Stimulated activated CD8-positive, alpha-beta memory T cell treated with anti-CD3 and anti-CD28 coated beads, Interleukin-4, amount 100 ng/mL, for 4 hours (primary cell): Measurements from ENCODE around the gene MPC2.

Source experiments
- DNase-seq, 2 donors: peaks; one replicate each; pipeline ENCODE4 v3.0.0-alpha.2; 2020; ENCODE audit warnings: low read depth in 2 of 2, low spot score in 1 of 2

Gene MPC2

GRCh38 chr1:167936930-167937708, at the start of gene MPC2:
Gene MPC2 (minus strand): TSS chr1:167937072. CDS start chr1:167935841, 1,231 bp downstream.
- peak; percentile 17 to 36 for DNase-seq

GRCh38 chr1:167984886-167985489, 48.1 kb upstream of the MPC2 start:
- DNase-seq: no peak

GRCh38 chr1:167983797-167984420, 47.0 kb upstream of the MPC2 start:
- DNase-seq: no peak

- DNase-seq: no peak
Measured at GRCh38 chr1:167981933-167982332, 45.1 kb upstream of the MPC2 start.

- DNase-seq: no peak
Measured at GRCh38 chr1:167977245-167977644, 40.4 kb upstream of the MPC2 start.

GRCh38 chr1:167974698-167975097, 37.8 kb upstream of the MPC2 start:
- no peak for DNase-seq

GRCh38 chr1:167973832-167974231, 37.0 kb upstream of the MPC2 start:
- DNase-seq: no peak

DNA sequence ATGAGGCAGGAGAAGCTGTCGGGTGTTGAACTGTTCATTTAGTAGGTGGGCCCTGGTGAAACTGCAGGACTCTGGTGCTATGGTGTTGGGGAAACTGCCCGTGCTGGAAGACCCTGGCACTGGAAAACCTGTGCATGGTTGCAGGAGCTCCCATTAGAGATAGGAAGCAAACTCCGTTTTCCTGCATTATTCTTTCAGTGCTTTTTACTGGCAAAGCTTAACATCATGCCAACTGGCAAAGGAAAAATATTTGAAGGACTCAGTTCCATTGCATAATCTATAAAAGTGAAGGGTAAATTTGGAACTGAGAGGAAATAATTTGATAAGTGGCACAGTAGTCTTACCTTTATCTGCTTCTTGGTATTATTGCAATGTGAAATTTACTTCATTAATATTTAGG, 31.7 kb upstream of the MPC2 start:
- DNase-seq: no peak

DNA sequence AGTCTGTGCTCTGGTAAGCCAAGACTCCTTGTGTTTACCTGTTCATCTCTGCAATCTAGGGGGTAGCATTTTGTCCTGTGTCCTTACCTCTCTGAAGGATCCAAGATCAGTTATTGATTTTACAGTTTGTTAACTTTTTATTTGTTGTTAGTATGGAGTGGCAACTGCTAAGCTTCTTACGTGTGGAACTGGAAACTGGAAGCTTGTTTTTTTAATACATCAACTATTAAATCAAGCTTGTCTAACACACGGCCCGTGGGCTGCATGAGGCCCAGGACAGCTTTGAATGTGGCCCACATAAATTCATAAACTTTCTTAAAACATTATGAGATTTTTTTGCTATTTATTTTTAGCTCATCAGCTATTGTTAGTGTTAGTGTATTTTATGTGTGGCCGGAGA, 29.2 kb upstream of the MPC2 start:
- no peak for DNase-seq

- DNase-seq: no peak
Measured at GRCh38 chr1:167964646-167965045, 27.8 kb upstream of the MPC2 start.

DNA sequence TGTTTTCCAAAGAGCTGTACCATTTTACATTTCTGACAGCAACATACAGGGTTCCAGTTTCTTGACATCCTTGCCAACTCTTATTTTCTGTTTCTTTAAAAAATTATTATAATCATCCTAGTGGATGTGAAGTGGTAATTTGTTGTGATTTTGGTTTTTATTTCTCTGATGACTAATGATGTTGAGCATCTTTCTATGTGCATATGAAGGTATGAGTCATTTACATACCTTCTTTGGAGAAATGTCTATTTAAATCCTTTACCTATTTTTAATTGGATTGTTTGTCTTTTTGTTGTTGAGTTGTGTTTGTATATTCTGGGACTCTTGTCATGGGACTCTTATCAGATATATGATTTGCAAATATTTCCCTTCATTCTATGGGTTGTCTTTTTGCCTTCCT, 20.8 kb upstream of the MPC2 start:
- DNase-seq: no peak

GRCh38 chr1:167955915-167956314, 19.0 kb upstream of the MPC2 start:
- DNase-seq: no peak

GRCh38 chr1:167950569-167950968, 13.7 kb upstream of the MPC2 start:
- no peak for DNase-seq

- no peak for DNase-seq
Measured at GRCh38 chr1:167949785-167950184, 12.9 kb upstream of the MPC2 start.

GRCh38 chr1:167947733-167948132, 10.9 kb upstream of the MPC2 start:
- DNase-seq: no peak

- no peak for DNase-seq
Measured at GRCh38 chr1:167943541-167943940, 6.7 kb upstream of the MPC2 start.

DNA sequence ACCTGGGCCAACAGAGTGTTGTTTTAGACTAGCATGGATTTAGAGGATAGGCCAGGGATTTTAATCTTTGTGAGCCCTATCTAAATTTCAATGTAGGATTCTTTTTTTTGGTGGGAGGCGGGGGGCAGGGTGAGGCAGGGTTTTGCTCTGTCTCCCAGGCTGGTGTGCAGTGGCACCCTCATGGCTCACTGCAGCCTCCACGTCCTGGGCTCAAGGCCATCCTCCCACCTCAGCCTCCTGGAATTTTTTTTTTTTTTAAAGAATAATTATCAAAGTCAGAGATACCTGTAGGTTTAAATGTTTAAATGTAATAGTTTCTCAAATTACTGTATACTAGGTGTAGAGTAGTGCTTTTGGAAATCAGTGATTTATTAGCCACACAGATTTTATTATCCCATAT, 3.4 kb upstream of the MPC2 start:
- no peak for DNase-seq

GRCh38 chr1:167938080-167938636, 1.3 kb upstream of the MPC2 start:
- DNase-seq: no peak

DNA sequence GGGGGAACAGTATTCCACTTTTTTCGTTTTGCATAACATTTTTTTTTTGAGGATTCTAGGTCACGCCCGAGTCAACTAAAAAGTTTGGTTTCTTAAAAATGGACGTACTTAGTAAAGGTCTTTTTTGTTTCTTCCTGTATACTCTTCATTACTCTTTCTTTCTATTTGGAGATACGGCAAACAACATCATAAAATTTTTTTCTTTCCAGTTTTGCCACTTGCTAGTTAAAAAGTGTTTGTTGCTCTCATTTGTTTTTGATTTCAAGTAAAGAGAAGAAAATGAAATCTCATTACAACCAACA, 788 bp upstream of the MPC2 start:
- DNase-seq: no peak

GRCh38 chr1:167936068-167936929, 573 bp downstream of the MPC2 start, which contains the start of gene DCAF6:
Gene DCAF6 (plus strand): TSS chr1:167936683. CDS start chr1:167936912, 229 bp downstream.
- peak; percentile 85 to 92 for DNase-seq
